Smooth muscle cell of the pulmonary artery (primary cell): ENCODE results near the gene AVL9. TPM values are rescaled to one million over a fixed set of nuclear protein-coding genes. Genes with fewer than 3 reads are reported as not detected.

Source experiments
- total RNA-seq: library from RNA; depleted of rRNA; stranded (reverse); fragments of >200 nt; gene quantifications from 2 replicates; pipeline ENCODE4 v1.2.3, GENCODE V29; 2014

AVL9 gene
- 25.7 and 39.7 TPM in 2 replicates for total RNA-seq

DNA sequence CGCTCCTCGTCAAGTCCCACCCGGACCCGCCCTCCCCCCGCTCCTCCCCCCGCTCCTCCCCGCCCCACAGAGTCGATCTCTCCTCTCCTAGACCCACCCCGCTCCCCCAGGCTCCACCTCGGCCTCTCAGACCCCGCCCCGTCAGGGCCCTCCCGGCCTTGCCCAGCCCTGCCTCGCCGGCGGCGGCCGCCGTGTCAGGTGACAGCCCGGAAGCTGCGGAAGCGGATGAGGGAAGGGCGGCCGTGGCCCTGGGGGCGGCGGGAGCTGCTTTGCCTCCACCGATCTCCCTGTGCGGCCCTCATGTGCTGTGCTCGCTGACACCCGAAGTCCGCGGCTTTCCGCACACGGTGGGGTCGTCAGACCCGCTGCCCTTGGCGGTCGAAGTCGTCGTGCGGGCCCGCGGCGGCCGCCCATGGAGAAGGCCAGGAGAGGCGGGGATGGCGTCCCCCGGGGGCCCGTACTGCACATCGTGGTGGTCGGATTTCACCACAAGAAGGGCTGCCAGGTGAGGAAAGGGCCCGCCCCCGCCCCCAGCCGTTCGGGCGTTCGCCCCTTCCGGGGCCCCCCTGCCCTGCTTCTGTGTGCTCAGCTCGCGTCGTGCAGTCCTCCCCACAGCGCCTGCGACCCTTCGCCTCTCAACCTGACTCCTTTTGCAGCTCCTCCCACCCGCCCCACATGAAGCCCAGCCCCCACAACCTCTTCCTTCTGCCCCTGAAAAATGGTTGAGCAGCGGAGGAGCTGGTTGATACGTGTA lies at the start of gene AVL9:
TSS of gene AVL9 (plus strand) at position 192 of the 754 bp plus-strand sequence. CDS start at position 413, 221 bp downstream.

DNA sequence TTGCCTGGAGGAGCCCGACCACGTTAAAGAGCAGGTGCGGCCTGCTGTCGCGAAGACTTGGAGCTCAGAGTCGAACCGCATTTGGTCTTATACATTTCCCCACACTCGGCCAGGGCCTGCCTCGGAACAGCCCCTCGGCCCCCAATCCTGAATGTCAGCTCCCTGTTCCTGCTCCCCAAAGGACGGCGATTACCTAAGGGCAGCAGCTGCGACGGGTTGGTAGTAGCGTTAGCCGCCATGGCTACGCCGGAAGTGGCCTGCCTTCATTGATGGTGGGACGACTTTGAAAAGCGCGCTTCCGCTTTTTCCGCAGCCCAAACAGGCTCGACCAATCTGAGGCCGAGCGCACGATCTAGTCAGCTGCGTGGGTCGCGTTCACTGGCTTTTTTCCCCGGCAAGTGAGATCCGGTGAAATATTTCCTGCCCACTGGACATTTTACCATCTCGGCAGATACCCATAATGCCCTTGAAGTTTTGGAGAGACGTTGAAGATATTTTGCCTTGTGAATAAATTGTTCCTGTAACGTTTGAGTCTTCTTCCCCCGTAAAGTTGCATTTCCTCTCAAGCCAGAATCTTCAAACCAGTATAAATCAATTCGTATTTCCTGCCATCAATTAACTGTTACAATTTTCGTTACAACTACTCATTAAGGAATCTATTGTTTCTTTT lies 5.0 kb upstream of the AVL9 start, which contains the start of gene LSM5:
TSS of gene LSM5 (minus strand) at position 254 of the 670 bp plus-strand sequence. CDS start at position 239, 15 bp downstream.

Other genes starting within 250 kb of the AVL9 start
- 6.4 and 12.4 TPM in 2 replicates for gene LSM5, start 5.1 kb upstream of the AVL9 start, total RNA-seq